GM21737 (cell line): ENCODE results near the gene MAP2.

ENCODE experiments used
- ATAC-seq: cut with Tn5 transposase; IDR thresholded peaks from one replicate; pipeline ENCODE4 v1.9.1; 2021; ENCODE audit warnings: mild to moderate bottlenecking, moderate library complexity; ENCODE audit not compliant: unreplicated experiment

The MAP2 gene

DNA sequence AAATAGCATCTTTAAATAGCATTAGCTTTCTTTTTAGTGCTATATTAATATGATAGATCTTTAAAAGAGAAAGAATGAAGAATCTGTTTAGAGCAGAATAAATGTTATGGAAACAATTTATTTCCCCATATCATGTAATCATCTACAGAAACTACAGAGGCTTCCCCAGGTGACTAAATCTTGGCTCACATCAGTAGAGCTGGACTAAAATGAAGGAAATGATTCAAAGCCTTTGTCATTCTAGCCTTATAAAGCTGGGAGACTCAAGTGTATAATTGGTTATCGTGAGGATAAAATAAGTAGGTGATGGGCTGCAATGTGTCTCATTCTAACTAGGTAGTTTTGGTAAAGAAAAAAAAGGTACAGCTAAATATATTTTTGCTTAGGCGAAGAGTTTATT lies 264.5 kb downstream of the MAP2 start:
- no peak for ATAC-seq

GRCh38 chr2:209690029-209690754 lies 266.3 kb downstream of the MAP2 start:
- no peak for ATAC-seq

- no peak for ATAC-seq
These were observed 270.9 kb downstream of the MAP2 start for GRCh38 chr2:209694748-209695147.

- peak; percentile 68 for ATAC-seq
These were observed 273.2 kb downstream of the MAP2 start for GRCh38 chr2:209696836-209697711.

GRCh38 chr2:209702775-209703174 lies 278.9 kb downstream of the MAP2 start:
- no peak for ATAC-seq

GRCh38 chr2:209713219-209713618 lies 289.4 kb downstream of the MAP2 start:
- ATAC-seq: no peak

DNA sequence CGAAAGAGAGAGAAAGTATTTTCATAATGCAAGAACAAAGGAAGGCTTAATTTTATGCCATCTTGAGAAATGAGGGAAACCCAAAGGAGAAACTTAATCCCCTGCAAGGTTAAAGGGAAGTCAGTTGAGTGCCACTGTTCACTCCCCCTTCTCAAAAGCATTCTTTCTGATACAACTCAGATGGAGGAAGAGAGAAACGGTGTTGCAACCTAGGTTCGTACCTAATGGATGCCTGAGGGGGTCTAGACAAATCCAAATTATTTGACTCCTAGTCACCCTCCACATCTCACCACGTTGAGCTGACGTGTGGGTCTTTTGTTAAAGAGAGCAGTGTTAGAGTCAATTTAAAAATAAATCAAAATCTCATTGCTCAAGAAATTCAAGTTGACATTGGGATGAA lies 295.2 kb downstream of the MAP2 start:
- no peak for ATAC-seq

DNA sequence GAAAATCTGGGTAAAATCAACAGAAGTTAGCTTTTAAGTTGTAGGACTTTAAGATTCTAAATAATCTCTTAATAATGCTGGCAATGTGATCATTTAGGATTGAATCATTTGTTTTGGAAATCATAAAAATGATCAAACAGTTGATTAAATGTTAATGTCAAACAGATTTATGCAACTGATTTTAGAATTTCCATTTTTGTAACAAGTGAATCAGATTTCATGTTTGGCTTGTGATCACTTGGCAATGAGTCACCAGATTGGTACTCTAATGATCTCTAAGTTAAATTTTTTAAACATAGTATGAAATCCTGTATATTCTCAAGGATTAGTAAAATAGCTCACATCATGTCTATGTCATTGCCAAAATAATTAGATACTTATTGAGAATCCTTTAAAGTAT lies 297.6 kb downstream of the MAP2 start:
- no peak for ATAC-seq

GRCh38 chr2:209726311-209726710 lies 302.5 kb downstream of the MAP2 start:
- ATAC-seq: no peak

DNA sequence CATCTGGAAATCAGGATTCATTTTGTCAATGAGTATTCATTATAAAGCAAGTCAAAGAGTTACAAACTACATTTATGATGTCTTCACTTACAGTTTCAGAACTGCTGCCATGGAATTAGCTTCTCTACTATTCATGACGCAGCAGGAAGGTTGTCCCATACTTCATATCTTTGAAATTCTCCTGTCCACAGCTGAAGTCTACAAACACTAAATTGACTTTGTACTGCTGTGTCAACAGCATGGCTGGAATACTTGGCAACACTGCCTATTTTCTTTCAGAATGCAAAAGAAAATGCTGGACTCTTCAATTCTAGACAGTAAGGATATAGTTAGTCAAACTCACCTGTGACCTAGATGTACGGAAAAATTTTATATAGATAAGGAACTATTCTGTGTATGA lies 303.2 kb downstream of the MAP2 start:
- ATAC-seq: no peak

DNA sequence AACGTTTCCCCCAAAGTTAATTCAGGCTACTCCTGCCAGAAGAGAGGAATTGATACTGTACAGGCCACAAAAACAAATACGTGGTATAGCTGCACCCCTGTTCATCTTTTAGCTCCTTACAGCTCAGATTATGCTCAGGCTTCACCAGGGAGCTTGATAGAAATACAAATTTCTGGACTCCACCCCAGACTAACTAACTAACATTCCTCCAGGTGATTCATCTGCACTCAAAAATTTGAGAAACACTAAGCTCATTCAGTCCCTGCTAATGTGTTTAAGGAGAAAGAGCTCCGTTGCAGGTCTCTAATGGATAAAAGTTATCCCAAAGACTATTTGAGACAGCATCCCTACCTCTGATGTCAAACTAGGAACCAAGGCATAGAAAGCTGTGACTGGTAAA lies 311.0 kb downstream of the MAP2 start:
- ATAC-seq: no peak

GRCh38 chr2:209741953-209742352 lies 318.1 kb downstream of the MAP2 start:
- no peak for ATAC-seq

DNA sequence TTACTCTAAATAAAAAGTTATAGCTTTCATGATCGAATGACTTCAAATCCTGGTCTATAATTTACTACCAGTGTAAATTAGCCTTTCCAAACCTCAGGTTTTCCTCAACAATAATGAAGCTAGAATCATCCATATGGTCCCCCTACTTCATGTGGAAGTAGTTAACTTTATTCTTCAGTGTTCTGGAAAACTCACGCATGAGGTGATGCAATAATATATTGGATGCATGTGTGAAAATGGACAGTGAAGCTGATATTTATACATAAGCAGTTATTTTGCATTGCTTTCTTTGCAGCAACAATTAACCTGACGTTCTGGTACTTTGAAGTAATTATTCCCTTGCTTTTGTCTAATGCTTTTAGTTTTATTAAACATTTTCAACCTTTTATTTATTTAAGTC lies 329.2 kb downstream of the MAP2 start:
- ATAC-seq: no peak

- no peak for ATAC-seq
These were observed 333.3 kb downstream of the MAP2 start for GRCh38 chr2:209757163-209757562.

- ATAC-seq: no peak
These were observed 337.7 kb downstream of the MAP2 start for GRCh38 chr2:209761566-209761965.

DNA sequence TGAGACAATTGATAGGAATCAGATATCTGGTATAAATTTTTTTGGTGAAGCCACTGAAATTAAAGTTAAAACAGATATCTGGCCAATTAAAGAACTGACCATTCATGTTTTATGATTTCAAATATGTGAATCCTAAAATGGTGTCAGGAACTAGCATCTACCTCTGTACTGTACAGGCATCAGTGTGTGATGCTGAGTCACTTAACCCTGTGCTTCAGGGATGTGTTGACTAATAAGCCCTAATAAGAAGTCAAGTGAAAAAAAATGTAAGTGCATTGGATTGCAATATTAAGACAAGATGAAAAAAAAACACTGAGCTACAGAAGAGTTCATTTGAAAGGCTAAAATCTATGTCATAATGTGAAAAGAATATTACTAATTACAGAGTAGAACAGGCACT lies 338.7 kb downstream of the MAP2 start:
- no peak for ATAC-seq

DNA sequence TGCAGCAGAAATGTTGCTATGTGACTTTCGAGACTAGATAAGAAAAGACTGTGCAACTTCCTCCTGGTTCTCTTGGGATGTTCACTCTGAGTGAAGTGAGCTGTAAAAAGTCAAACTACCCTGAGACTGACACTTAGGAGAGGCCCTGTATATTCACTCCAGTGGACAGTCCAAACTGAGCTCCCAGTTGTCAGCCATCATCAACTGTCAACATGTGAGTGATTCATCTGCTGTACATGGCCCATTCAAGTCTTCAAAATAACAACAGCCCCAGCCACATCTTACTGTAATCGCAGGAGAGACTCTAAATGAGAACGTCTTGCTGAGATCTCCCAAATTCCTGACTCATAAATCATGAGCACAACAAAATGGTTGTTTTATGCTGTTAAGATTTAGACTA lies 339.3 kb downstream of the MAP2 start:
- ATAC-seq: no peak

- no peak for ATAC-seq
These were observed 342.8 kb downstream of the MAP2 start for GRCh38 chr2:209766613-209767012.

DNA sequence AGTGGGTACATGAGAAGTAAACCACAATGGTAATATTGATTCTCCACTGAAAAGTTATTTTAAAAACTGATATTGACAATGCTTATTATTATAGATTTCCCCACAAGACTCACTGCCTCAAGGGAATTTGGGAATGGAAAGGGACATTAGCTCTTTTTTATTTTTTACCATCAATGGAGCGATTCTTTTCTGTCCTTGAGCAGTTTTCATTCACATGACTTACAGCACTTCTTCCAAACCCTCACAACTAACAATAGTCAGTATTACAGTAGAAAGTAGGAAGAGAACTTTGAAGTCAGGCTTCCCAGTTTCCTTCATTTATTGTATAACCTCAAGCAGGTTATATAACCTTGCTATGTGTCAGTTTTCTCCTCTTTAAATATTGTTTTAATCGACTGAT lies 343.5 kb downstream of the MAP2 start:
- ATAC-seq: no peak

DNA sequence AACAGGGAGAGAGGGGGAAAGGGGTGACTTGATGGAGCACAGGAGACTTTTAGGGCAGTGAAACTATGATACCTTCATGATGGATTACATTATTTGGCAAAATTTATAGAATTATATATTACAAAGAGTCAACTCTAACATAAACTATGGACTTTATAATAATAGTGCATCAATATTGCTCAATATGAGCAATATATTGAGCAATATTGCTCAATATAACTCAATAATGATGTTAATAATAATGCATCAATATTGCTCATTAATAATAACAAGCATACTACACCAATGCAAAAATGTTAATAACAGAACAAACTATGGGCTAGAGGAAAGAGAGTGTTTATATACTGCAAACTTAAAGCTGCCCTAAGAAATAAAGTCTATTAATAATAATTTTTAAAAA lies 344.7 kb downstream of the MAP2 start:
- no peak for ATAC-seq

GRCh38 chr2:209771474-209772289 lies 347.8 kb downstream of the MAP2 start, which contains the start of gene UNC80:
UNC80 (plus strand) TSS chr2:209771832; CDS start chr2:209772073, 241 bp downstream.
- ATAC-seq: no peak
